Mesenchymal stem cell (in vitro differentiated cells and primary cell): ENCODE measurements around the gene CNOT3.

ENCODE experiments used
- DNase-seq: peaks from one replicate; pipeline ENCODE4 v3.0.0-alpha.2; 2013
- H2AFZ ChIP-seq: one replicate; pipeline ENCODE4 v1.6.1; 2013; ENCODE audit warnings: low read depth, mild to moderate bottlenecking, control low read depth, inconsistent platforms, low read length, moderate library complexity
- H2AK5ac ChIP-seq: 2 replicates; pipeline ENCODE4 v1.6.1; 2013; ENCODE audit warnings: low read length, moderate library complexity, mild to moderate bottlenecking, inconsistent platforms; ENCODE audit not compliant: severe bottlenecking
- H2BK120ac ChIP-seq: one replicate; pipeline ENCODE4 v1.6.1; 2013; ENCODE audit warnings: low read depth, mild to moderate bottlenecking, inconsistent platforms, low read length, moderate library complexity
- H2BK12ac ChIP-seq, 2 experiments: one replicate each; pipeline ENCODE4 v1.6.1; 2013; ENCODE audit warnings: inconsistent platforms in 2 of 2, low read length in 2 of 2, mild to moderate bottlenecking in 2 of 2, moderate library complexity in 2 of 2, control low read depth in 1 of 2
- H2BK15ac ChIP-seq: one replicate; pipeline ENCODE4 v1.6.1; 2013; ENCODE audit warnings: mild to moderate bottlenecking, low read depth, inconsistent platforms; ENCODE audit not compliant: poor library complexity, severe bottlenecking
- H2BK5ac ChIP-seq: 2 replicates; pipeline ENCODE4 v1.6.1; 2013; ENCODE audit warnings: low read depth, mild to moderate bottlenecking, low read length, control low read depth, inconsistent platforms; ENCODE audit not compliant: poor library complexity, severe bottlenecking
- H3K14ac ChIP-seq, 2 experiments: one replicate each; pipeline ENCODE4 v1.6.1; 2013; ENCODE audit warnings: inconsistent platforms in 2 of 2, low read length in 2 of 2, control low read depth in 1 of 2, mild to moderate bottlenecking in 1 of 2, moderate library complexity in 1 of 2
- H3K18ac ChIP-seq, 2 experiments: one replicate each; pipeline ENCODE4 v1.6.1; 2013; ENCODE audit warnings: inconsistent platforms in 2 of 2, low read length in 2 of 2, control low read depth in 1 of 2, low read depth in 1 of 2, mild to moderate bottlenecking in 1 of 2
- H3K23ac ChIP-seq, 2 experiments: one replicate each; pipeline ENCODE4 v1.6.1; 2013; ENCODE audit warnings: inconsistent platforms in 2 of 2, low read length in 2 of 2, mild to moderate bottlenecking in 2 of 2, moderate library complexity in 2 of 2, control low read depth in 1 of 2
- H3K27ac ChIP-seq: 2 replicates; pipeline ENCODE4 v1.5.1; 2013; ENCODE audit warnings: mild to moderate bottlenecking, moderate library complexity, low read length, control low read depth, inconsistent platforms; ENCODE audit not compliant: poor library complexity, severe bottlenecking
- H3K27me3 ChIP-seq, 2 experiments: 2 replicates each; pipeline versions ENCODE4 v1.6.1 to v1.7.0; 2013; ENCODE audit warnings: low read length in 2 of 2, mild to moderate bottlenecking in 2 of 2, moderate library complexity in 2 of 2, control low read depth in 1 of 2, inconsistent platforms in 1 of 2; ENCODE audit not compliant: control insufficient read depth in 1 of 2, insufficient read depth in 1 of 2
- H3K36me3 ChIP-seq, 2 experiments: 2 replicates each; pipeline versions ENCODE4 v1.6.1 to v1.7.0; 2013; ENCODE audit warnings: low read length in 2 of 2, control low read depth in 1 of 2, inconsistent platforms in 1 of 2, low read depth in 1 of 2, mild to moderate bottlenecking in 1 of 2; ENCODE audit not compliant: insufficient read depth in 2 of 2, control insufficient read depth in 1 of 2
- H3K4ac ChIP-seq, 2 experiments: one replicate each; pipeline ENCODE4 v1.6.1; 2013; ENCODE audit warnings: inconsistent platforms in 2 of 2, low read length in 2 of 2, mild to moderate bottlenecking in 2 of 2, moderate library complexity in 2 of 2, control low read depth in 1 of 2, low read depth in 1 of 2
- H3K4me1 ChIP-seq: 2 replicates; pipeline ENCODE4 v1.6.1; 2013; ENCODE audit warnings: low read depth, low read length, control low read depth; ENCODE audit not compliant: control insufficient read depth, insufficient read depth
- H3K4me2 ChIP-seq: 2 replicates; pipeline ENCODE4 v1.6.1; 2013; ENCODE audit warnings: low read length, mild to moderate bottlenecking, inconsistent platforms; ENCODE audit not compliant: poor library complexity, severe bottlenecking
- H3K4me3 ChIP-seq, 2 experiments: 2 replicates each; pipeline versions ENCODE4 v1.5.1 to v1.7.0; 2013; ENCODE audit warnings: low read length in 2 of 2, mild to moderate bottlenecking in 2 of 2, control low read depth in 1 of 2, low read depth in 1 of 2; ENCODE audit not compliant: insufficient read depth in 1 of 2
- H3K79me1 ChIP-seq: replicated peaks from 2 replicates; pipeline ENCODE4 v1.6.1; 2013; ENCODE audit warnings: mild to moderate bottlenecking, control low read depth, low read length, inconsistent platforms; ENCODE audit not compliant: poor library complexity, severe bottlenecking
- H3K9ac ChIP-seq: 2 replicates; pipeline ENCODE4 v1.7.0; 2013; ENCODE audit warnings: mild to moderate bottlenecking, low read length, moderate library complexity
- H3K9me3 ChIP-seq: 2 replicates; pipeline ENCODE4 v1.7.0; 2013; ENCODE audit warnings: mild to moderate bottlenecking, low read length; ENCODE audit not compliant: control insufficient read depth
- H4K8ac ChIP-seq: one replicate; pipeline ENCODE4 v1.6.1; 2013; ENCODE audit warnings: inconsistent platforms, mild to moderate bottlenecking, low read length, moderate library complexity
- H4K91ac ChIP-seq: one replicate; pipeline ENCODE4 v1.6.1; 2013; ENCODE audit warnings: mild to moderate bottlenecking, low read length, inconsistent platforms
- WGBS: methylation state at CpG from one replicate; pipeline ENCODE4 v1.1.7; 2013; ENCODE audit warnings: mixed read lengths; 5-methylcytosine and 5-hydroxymethylcytosine counted together

The CNOT3 gene

DNA sequence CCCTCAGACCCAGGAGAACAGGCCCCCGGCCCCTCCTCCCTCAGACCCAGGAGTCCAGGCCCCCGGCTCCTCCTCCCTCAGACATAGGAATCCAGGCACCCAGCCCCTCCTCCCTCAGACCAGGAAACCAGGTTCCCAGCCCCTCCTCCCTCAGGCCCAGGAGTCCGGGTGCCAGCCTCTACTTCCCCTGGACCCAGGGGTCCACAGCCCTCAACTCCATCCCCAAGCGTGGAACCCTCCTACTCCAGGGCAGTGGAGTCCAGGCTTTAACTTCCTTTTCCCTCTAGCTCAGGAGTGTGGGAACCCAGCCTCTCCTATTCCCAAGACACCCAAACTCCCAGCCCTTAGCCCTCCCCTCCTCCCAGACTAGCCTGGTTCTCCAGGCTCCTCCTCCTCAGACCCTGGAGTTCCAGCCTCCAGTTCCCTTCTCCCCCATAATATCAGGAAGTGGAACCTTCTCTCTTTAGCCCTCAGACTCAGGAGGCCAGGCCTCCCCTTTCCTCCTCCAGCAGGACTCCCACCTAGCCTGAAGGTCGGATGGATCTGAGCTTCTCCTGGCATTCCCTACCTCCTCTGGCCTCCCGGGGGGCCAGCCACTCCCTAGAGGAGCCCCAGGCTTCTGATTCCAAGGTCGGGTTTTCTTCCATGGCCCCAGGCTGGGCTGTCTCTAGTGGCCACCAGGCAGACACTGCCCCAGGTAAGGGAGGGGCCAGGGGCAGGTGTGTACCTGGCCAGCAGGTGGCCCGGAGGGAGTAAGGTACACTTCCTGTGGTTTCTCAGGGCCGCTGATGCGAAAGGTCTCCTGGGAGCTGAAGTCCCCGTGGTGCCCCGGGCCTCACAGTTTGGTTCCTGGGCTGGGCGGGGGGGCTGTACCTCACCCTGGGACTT, 35.2 kb downstream of the CNOT3 start, which contains the start of gene TMC4:
TSS of gene TMC4 (minus strand) at position 690 of the 888 bp plus-strand sequence. CDS start at position 647, 43 bp downstream.
- no peak within 1 kb of the TSS for H2BK120ac ChIP-seq
- no peak within 1 kb of the TSS for H2BK12ac ChIP-seq
- no peaks in the 10 kb centered on the region for H3K79me1 ChIP-seq
- 21% methylated on average over 13 of the region's 13 CpGs for WGBS
- H3K9me3 ChIP-seq: no peaks in the 10 kb centered on the region
- no peak within 1 kb of the TSS for H3K27ac ChIP-seq
- H2BK15ac ChIP-seq: no peak within 1 kb of the TSS
- H4K8ac ChIP-seq: peak within 1 kb of the TSS; percentile 93
- H2BK5ac ChIP-seq: no peak within 1 kb of the TSS
- DNase-seq: peak; percentile 48
- H3K23ac ChIP-seq: peak within 1 kb of the TSS in 1 of 2 experiments; percentile 17
- H3K9ac ChIP-seq: no peak within 1 kb of the TSS
- H3K27me3 ChIP-seq: no peaks in the 10 kb centered on the region
- no peak within 1 kb of the TSS for H3K18ac ChIP-seq
- no peak within 1 kb of the TSS for H3K14ac ChIP-seq
- peak within 1 kb of the TSS; percentile 40 for H4K91ac ChIP-seq
- no peak within 1 kb of the TSS for H2AK5ac ChIP-seq
- no peak within 1 kb of the TSS for H3K4me2 ChIP-seq
- H3K4me1 ChIP-seq: peaks cover 16% of the 10 kb centered on the region
- peaks cover 12 to 19% of the 10 kb centered on the region in 2 experiments for H3K36me3 ChIP-seq
- no peak within 1 kb of the TSS for H3K4ac ChIP-seq
- H3K4me3 ChIP-seq: no peak within 1 kb of the TSS
- H2AFZ ChIP-seq: no peak within 1 kb of the TSS

DNA sequence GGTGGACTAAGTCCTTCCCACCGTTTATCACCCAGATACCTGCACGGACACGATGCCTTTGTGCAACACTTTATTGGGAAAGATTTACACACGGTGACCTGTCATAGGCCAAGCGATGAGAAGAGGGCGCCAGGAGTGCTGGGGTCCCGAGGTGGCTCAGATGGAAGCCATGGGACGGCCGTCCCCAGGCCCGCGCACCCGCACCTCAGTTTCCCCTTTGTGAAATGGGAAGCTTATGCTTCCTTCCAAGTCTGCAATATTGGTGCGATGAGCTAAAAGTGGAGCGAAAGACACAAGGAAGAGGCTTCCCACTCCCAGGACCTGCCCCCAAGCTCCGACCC, 35.8 kb downstream of the CNOT3 start:
- Histone ChIP-seq H4K8ac (peak overlapping the region; percentile 20), H3K79me1 (peaks cover 3% of the 10 kb centered on the region), H3K4me2 (no peak overlapping the region), H3K4me1 (peaks cover 13% of the 10 kb centered on the region), H2BK5ac (no peak overlapping the region), H3K18ac (no peak overlapping the region), H2BK15ac (no peak overlapping the region), H3K27ac (no peak overlapping the region), H4K91ac (peak overlapping the region; percentile 40), H2BK120ac (no peak overlapping the region), H3K23ac (peak overlapping the region in 1 of 2 experiments; percentile 17), H3K9ac (no peak overlapping the region), H3K4me3 (no peak overlapping the region), H3K36me3 (peaks cover 17 to 25% of the 10 kb centered on the region in 2 experiments), H3K4ac (no peak overlapping the region), H2AK5ac (no peak overlapping the region), H2BK12ac (no peak overlapping the region), H3K9me3 (no peaks in the 10 kb centered on the region), H3K14ac (no peak overlapping the region), H3K27me3 (no peaks in the 10 kb centered on the region), H2AFZ (no peak overlapping the region)
- WGBS: 59% methylated on average over 15 of the region's 15 CpGs
- no peak for DNase-seq

DNA sequence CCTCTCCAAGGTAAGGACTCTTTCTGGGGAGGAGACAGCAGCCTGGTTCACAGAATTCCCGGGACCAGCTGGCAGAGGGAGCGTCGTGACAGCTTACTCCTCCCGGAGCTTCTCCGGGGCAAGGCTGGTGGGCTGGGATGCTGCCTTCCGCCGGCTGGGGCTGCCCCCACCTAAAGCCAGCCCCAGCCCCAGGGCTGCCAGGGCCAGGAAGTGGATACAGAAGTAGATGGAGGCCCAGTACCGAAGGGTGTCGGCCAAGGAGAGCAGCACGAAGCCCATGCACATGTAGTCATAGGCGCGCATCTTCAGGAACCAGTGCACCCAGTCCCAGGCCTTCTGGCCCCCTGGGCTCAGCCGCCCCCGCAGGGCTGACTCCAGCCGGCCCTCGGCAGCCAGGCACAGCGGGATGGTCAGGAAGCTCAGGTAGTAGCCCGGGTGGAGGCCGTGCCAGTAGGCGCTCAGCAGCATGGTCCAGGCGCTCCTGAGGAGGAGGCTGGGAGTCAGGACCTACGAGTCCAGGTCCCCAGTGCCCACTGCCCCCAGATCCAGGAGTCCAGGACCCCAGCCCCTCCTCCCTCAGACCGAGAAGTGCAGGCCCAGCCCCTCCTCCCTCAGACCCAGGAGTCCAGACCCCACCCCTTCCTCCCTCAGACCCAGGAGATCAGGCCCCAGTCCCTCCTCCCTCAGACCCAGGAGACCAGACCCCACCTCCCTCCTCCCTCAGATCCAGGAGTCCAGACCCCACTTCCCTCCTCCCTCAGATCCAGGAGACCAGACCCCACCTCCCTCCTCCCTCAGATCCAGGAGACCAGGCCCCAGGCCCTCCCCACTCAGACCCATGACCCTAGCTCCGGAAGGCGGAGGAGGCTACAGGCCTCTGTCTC, 36.6 kb downstream of the CNOT3 start:
- no peak overlapping the region for H3K18ac ChIP-seq

More for the DNA sequence above, 36.6 kb downstream of the CNOT3 start:
- Histone ChIP-seq H3K79me1 (peaks cover 10% of the 10 kb centered on the region), H3K4me1 (peaks cover 12% of the 10 kb centered on the region), H3K14ac (no peak overlapping the region), H3K4me2 (no peak overlapping the region), H2BK5ac (no peak overlapping the region), H2AK5ac (no peak overlapping the region), H2BK15ac (no peak overlapping the region), H2BK120ac (no peak overlapping the region), H2BK12ac (no peak overlapping the region), H3K36me3 (peaks cover 26 to 34% of the 10 kb centered on the region in 2 experiments), H3K23ac (no peak overlapping the region), H3K4ac (no peak overlapping the region), H2AFZ (no peak overlapping the region), H3K27ac (no peak overlapping the region), H3K4me3 (no peak overlapping the region), H4K91ac (no peak overlapping the region), H4K8ac (no peak overlapping the region), H3K9ac (no peak overlapping the region), H3K27me3 (no peaks in the 10 kb centered on the region), H3K9me3 (no peaks in the 10 kb centered on the region)
- DNase-seq: no peak
- 74% methylated on average over 25 of the region's 25 CpGs for WGBS
